Adrenal gland (tissue), 12 donors: ENCODE results near the gene AOX1. TPM values are rescaled to one million over a fixed set of nuclear protein-coding genes. Genes with fewer than 3 reads are reported as not detected.
A peak's percentile ranks its signal among the peaks of the same experiment; 100 is the strongest.

Experiments
- DNase-seq, 7 donors: peaks; one replicate each; pipeline ENCODE4 v3.0.0-alpha.2; 2019 to 2020
- H3K27ac ChIP-seq, 5 donors: fragments of 200-600 bp; sonication (generic) in 4 of 5; 1 replicate in 3 of 5; 2 replicates in 2 of 5; pipeline versions ENCODE4 v1.5.1 to v1.8.0; 2016 to 2020; ENCODE audit warnings: mild to moderate bottlenecking in 1 of 5
- H3K27me3 ChIP-seq: fragments of 200-600 bp; 2 replicates; pipeline ENCODE4 v1.8.0; 2021
- H3K36me3 ChIP-seq, 2 donors: fragments of 200-600 bp; replicated peaks in 1 of 2; 1 replicate in 1 of 2; 2 replicates in 1 of 2; pipeline versions ENCODE4 v1.5.1 to v1.8.0; 2018 to 2022
- H3K4me1 ChIP-seq, 2 donors: fragments of 200-600 bp; replicated peaks in 1 of 2; 1 replicate in 1 of 2; 2 replicates in 1 of 2; pipeline versions ENCODE4 v1.5.1 to v1.8.0; 2018 to 2021
- H3K4me3 ChIP-seq, 4 donors: fragments of 200-600 bp; sonication (generic) in 3 of 4; one replicate each; pipeline ENCODE4 v1.5.1; 2016 to 2018
- H3K9me3 ChIP-seq, 3 donors: fragments of 200-600 bp; sonication (generic) in 1 of 3; replicated peaks in 1 of 3; 1 replicate in 2 of 3; 2 replicates in 1 of 3; pipeline versions ENCODE4 v1.5.1 to v1.8.0; 2016 to 2021
- POLR2A ChIP-seq, 2 donors: fragments of 450-650 bp; IDR thresholded peaks; one replicate each; pipeline ENCODE4 v1.6.1; 2017; ENCODE audit warnings: antibody characterized with exemption in 2 of 2, mild to moderate bottlenecking in 2 of 2, moderate library complexity in 1 of 2
- WGBS, 4 donors: extraction: QIAGEN DNeasy Blood & Tissue Kit in 2 of 4; methylation state at CpG; one replicate each; pipeline versions ENCODE4 v1.1.5 to v1.1.7; 2013 to 2017; 5-methylcytosine and 5-hydroxymethylcytosine counted together
- intact Hi-C, 2 donors: fragments of 100-400 bp; cut with DNase I; formaldehyde crosslinking; loops; one replicate each; pipeline versions ENCODE4 v1.14.1 to v1.15.0; 2022 to 2023
- polyA plus RNA-seq, 3 donors: library from polyadenylated mRNA; stranded (reverse); fragments of 200-250 nt in 2 of 3; fragments of 350-450 nt in 1 of 3; fragmentation: Illumina TruSeq in 1 of 3; extraction: RNeasy Lipid Tissue Mini Kit (QIAGEN cat#74804) in 1 of 3; gene quantifications; one replicate each; pipeline ENCODE4 v1.2.3, GENCODE V29; 2013 to 2014
- total RNA-seq, 9 donors: library from RNA; depleted of rRNA in 4 of 9; stranded (reverse); fragments of >200 nt in 4 of 9; fragments of 120-200 nt in 1 of 9; fragmentation: NEBNext Ultra II Directional in 1 of 9; extraction: Animal tissue kit (Norgen Biotek cat#: 25700) in 1 of 9; gene quantifications; one replicate each; pipeline versions ENCODE4 v1.1.0 to v1.2.4, GENCODE V29; 2013 to 2023
- TF ChIP-seq, protein P1 (sequence below), 6 experiments: fragments of 450-650 bp in 4 of 6; fragments of 200-600 bp in 2 of 6; sonication (generic) in 1 of 6; IDR thresholded peaks; 1 replicate in 5 of 6; 2 replicates in 1 of 6; pipeline versions ENCODE4 v1.5.1 to v1.8.0; 2016 to 2021; ENCODE audit warnings: antibody characterized with exemption in 6 of 6, mild to moderate bottlenecking in 2 of 6, moderate library complexity in 1 of 6
- donor health status: healthy with polysubstance abuse.
- donor health status: Bipolar disorder and iron deficiency.
- donor health status: DM: yes; HTN: yes; CAD: no.
- donor health status: DM: no; HTN: no; CAD: no.
- donor health status: DM: no; HTN: no; CAD: no.
- donor health status: DM: yes; HTN: yes; CAD: no.

Gene AOX1
- total and polyA plus RNA-seq, 12 donors = 101 to 1,121 (median 681) TPM

DNA sequence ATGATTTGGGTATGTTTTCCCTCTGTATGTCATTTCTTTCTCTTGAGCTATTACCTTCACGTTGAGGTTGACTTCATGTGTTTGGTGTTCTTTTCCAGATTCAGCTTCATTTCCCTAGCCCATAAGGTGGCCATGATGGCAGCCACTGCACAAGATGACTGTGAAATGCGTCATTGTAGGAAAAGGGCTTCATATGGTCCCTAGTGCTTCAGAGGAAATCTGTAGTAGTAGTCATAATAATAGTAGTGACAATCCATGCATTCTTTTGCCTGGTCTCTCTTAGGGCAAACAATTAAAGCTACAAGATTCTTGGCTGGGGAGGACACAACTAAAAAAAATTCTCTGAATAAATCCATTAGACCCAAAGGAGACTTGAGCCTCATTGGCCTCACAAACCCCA is 28.4 kb downstream of the AOX1 start:
- intact Hi-C loops = no loop called here
- 84 to 90% (median 87%) methylated on average over 2 of the region's 2 CpGs for WGBS, 4 donors
- TF ChIP-seq, protein P1, sequence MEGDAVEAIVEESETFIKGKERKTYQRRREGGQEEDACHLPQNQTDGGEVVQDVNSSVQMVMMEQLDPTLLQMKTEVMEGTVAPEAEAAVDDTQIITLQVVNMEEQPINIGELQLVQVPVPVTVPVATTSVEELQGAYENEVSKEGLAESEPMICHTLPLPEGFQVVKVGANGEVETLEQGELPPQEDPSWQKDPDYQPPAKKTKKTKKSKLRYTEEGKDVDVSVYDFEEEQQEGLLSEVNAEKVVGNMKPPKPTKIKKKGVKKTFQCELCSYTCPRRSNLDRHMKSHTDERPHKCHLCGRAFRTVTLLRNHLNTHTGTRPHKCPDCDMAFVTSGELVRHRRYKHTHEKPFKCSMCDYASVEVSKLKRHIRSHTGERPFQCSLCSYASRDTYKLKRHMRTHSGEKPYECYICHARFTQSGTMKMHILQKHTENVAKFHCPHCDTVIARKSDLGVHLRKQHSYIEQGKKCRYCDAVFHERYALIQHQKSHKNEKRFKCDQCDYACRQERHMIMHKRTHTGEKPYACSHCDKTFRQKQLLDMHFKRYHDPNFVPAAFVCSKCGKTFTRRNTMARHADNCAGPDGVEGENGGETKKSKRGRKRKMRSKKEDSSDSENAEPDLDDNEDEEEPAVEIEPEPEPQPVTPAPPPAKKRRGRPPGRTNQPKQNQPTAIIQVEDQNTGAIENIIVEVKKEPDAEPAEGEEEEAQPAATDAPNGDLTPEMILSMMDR (IDR thresholded peaks at IDR 0.05) = no peak
- no peak for TF ChIP-seq POLR2A (IDR thresholded peaks at IDR 0.05)
- H3K4me3 ChIP-seq = no peak overlapping the region
- no peak for DNase-seq
- no peaks in the 10 kb centered on the region for H3K27me3 ChIP-seq
- H3K36me3 ChIP-seq = peaks cover 0 to 64% of the 10 kb centered on the region in 2 donors
- peak overlapping the region in 4 of 5 donors; percentile 20 to 89 (median 59) for H3K27ac ChIP-seq
- no peaks in the 10 kb centered on the region for H3K9me3 ChIP-seq
- peaks cover 32 to 53% of the 10 kb centered on the region in 2 donors for H3K4me1 ChIP-seq

GRCh38 chr2:200615247-200615646 is 29.4 kb downstream of the AOX1 start:
- peak overlapping the region; percentile 57 to 89 (median 79) for H3K27ac ChIP-seq
- H3K36me3 ChIP-seq = peaks cover 0 to 54% of the 10 kb centered on the region in 2 donors
- no peak overlapping the region for H3K4me3 ChIP-seq
- TF ChIP-seq, protein P1 (IDR thresholded peaks at IDR 0.05) = peak in 3 of 6 experiments; percentile 26 to 43 (median 31)
- no peak for TF ChIP-seq POLR2A (IDR thresholded peaks at IDR 0.05)
- intact Hi-C loops = no loop called here
- H3K4me1 ChIP-seq = peaks cover 32 to 50% of the 10 kb centered on the region in 2 donors
- no peaks in the 10 kb centered on the region for H3K27me3 ChIP-seq
- WGBS, 4 donors = 75 to 94% (median 89%) methylated on average over 1 of the region's 1 CpG
- DNase-seq = peak in 5 of 7 donors; percentile 36 to 49 (median 44)
- no peaks in the 10 kb centered on the region for H3K9me3 ChIP-seq

DNA sequence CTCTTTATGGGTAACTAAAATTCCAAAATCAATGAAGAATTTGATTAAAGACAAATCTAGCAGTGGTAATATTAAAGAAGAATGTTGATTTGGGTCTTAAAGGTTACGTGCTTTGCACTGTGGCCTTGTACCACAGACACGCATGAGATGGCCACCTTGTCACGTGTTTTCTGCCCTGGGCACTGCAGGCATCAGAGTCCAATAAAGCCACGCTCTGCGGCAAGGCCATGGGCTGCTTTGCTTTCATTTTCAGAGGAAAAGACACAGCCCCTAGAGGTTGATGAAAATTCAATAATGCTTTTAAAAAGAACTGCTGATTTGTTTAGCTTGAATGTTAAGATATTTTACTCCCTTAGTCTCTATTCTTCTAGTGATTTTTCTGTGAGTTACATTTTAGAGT is 30.4 kb downstream of the AOX1 start:
- Histone ChIP-seq H3K9me3 (no peaks in the 10 kb centered on the region), H3K36me3 (peaks cover 0 to 55% of the 10 kb centered on the region in 2 donors), H3K4me3 (no peak overlapping the region), H3K27ac (peak overlapping the region; percentile 57 to 89 (median 79)), H3K4me1 (peaks cover 32 to 50% of the 10 kb centered on the region in 2 donors), H3K27me3 (no peaks in the 10 kb centered on the region)
- intact Hi-C loops = no loop called here
- peak; percentile 65 to 91 (median 90) for DNase-seq
- 32 to 67% (median 44%) methylated on average over 5 of the region's 5 CpGs for WGBS, 4 donors
- peak in 1 of 2 donors; percentile 32 for TF ChIP-seq POLR2A (IDR thresholded peaks at IDR 0.05)
- TF ChIP-seq, protein P1 (IDR thresholded peaks at IDR 0.05) = peak in 1 of 6 experiments; percentile 26

DNA sequence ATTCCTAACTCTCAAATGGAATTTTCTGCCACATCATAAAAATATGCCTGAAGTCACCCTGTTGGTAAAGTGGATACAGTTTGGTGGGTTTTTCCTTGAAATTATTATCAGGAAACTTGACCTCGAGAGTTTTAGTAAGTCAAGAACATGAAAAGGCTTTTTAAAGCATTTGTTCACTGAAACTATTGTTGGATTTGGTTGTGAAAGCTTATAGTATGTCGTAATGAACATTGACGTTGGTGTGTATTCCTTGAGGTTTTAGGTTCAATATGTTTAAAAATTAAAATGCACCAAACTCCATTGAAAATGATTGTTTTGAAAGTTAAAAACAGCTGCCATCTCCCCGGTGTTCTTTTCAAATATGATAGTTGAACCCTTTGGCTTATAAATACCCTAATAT is 30.8 kb downstream of the AOX1 start:
- no peak for DNase-seq
- Histone ChIP-seq H3K4me1 (peaks cover 32 to 50% of the 10 kb centered on the region in 2 donors), H3K9me3 (no peaks in the 10 kb centered on the region), H3K27me3 (no peaks in the 10 kb centered on the region), H3K4me3 (no peak overlapping the region), H3K36me3 (peaks cover 0 to 54% of the 10 kb centered on the region in 2 donors), H3K27ac (peak overlapping the region; percentile 57 to 89 (median 79))
- intact Hi-C loops = no loop called here
- TF ChIP-seq, protein P1 (IDR thresholded peaks at IDR 0.05) = no peak
- TF ChIP-seq POLR2A (IDR thresholded peaks at IDR 0.05) = no peak
- WGBS, 4 donors = 47 to 53% (median 49%) methylated on average over 4 of the region's 4 CpGs
